NT2/D1 (cell line): Measurements from ENCODE around the gene CASTOR1.

Source experiments
- YY1 ChIP-seq: IDR thresholded peaks from 2 replicates; pipeline ENCODE4 v1.6.1; 2011; ENCODE audit not compliant: insufficient read length, insufficient read depth
- ZNF274 ChIP-seq: IDR thresholded peaks from 2 replicates; pipeline ENCODE4 v1.6.1; 2011; ENCODE audit warnings: mild to moderate bottlenecking, low read depth, low read length

DNA sequence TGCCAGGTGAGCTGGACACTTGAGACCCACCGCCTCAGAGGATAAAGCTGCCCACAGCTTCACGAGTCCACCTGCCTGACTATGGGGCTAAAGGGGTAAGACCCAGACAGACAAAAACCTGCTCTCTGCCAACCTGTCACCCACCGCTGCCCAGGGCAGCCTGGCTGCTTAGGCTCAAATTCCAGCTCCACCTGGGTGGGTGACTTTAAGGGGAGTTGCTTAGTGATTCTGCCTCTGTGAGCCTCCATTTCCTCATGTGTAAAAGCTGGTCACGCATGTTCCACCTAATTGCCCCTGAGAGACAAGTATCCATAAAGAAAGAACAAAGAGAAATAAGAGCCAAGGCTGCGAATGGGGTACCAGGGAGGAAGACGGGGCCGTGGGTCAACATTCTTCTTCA, 3.7 kb upstream of the CASTOR1 start:
- no peak for TF ChIP-seq YY1
- no peak for TF ChIP-seq ZNF274
